Activated CD4-positive, alpha-beta T cell treated with anti-CD3 and anti-CD28 coated beads, Interleukin-2, amount 50 U/mL, for 16 hours (primary cell): ENCODE results near the gene FCHO2.

Experiments
- DNase-seq: peaks from one replicate; pipeline ENCODE4 v3.0.0-alpha.2; 2020

Gene FCHO2

GRCh38 chr5:73030995-73031394, 75.2 kb downstream of the FCHO2 start:
- DNase-seq = no peak

- DNase-seq = no peak
Observed at GRCh38 chr5:73031839-73032238, 76.0 kb downstream of the FCHO2 start.

GRCh38 chr5:73032635-73033034, 76.8 kb downstream of the FCHO2 start:
- no peak for DNase-seq

GRCh38 chr5:73037545-73037944, 81.7 kb downstream of the FCHO2 start:
- no peak for DNase-seq

- DNase-seq = no peak
Observed at GRCh38 chr5:73039082-73039481, 83.2 kb downstream of the FCHO2 start.

- DNase-seq = no peak
Observed at GRCh38 chr5:73042993-73043392, 87.2 kb downstream of the FCHO2 start.

GRCh38 chr5:73044546-73044945, 88.7 kb downstream of the FCHO2 start:
- DNase-seq = no peak

GRCh38 chr5:73045623-73046022, 89.8 kb downstream of the FCHO2 start:
- DNase-seq = no peak

- no peak for DNase-seq
Observed at GRCh38 chr5:73061593-73061992, 105.8 kb downstream of the FCHO2 start.

- DNase-seq = no peak
Observed at GRCh38 chr5:73066466-73066865, 110.6 kb downstream of the FCHO2 start.

- no peak for DNase-seq
Observed at GRCh38 chr5:73067213-73067612, 111.4 kb downstream of the FCHO2 start.

- DNase-seq = no peak
Observed at GRCh38 chr5:73081093-73081492, 125.3 kb downstream of the FCHO2 start.

GRCh38 chr5:73088026-73088425, 132.2 kb downstream of the FCHO2 start:
- no peak for DNase-seq

GRCh38 chr5:73093943-73094342, 138.1 kb downstream of the FCHO2 start:
- DNase-seq = no peak

- DNase-seq = no peak
Observed at GRCh38 chr5:73094415-73094814, 138.6 kb downstream of the FCHO2 start.

GRCh38 chr5:73095564-73096238, 139.9 kb downstream of the FCHO2 start:
- DNase-seq = no peak

- no peak for DNase-seq
Observed at GRCh38 chr5:73096239-73096575, 140.4 kb downstream of the FCHO2 start.

- DNase-seq = no peak
Observed at GRCh38 chr5:73097740-73098139, 141.9 kb downstream of the FCHO2 start.

- DNase-seq = no peak
Observed at GRCh38 chr5:73100109-73100508, 144.3 kb downstream of the FCHO2 start.

- no peak for DNase-seq
Observed at GRCh38 chr5:73103870-73104299, 148.0 kb downstream of the FCHO2 start.

GRCh38 chr5:73104326-73104725, 148.5 kb downstream of the FCHO2 start:
- no peak for DNase-seq

GRCh38 chr5:73106335-73106734, 150.5 kb downstream of the FCHO2 start:
- no peak for DNase-seq

GRCh38 chr5:73110190-73110589, 154.3 kb downstream of the FCHO2 start:
- DNase-seq = no peak

- DNase-seq = no peak
Observed at GRCh38 chr5:73111536-73111935, 155.7 kb downstream of the FCHO2 start.

GRCh38 chr5:73112359-73112758, 156.5 kb downstream of the FCHO2 start:
- no peak for DNase-seq
